ENCODE results near the gene C1QTNF8.

GRCh38 chr16:1068451-1068850, 27.6 kb downstream of the C1QTNF8 start:
- TF ChIP-seq CTCF (IDR thresholded peaks at IDR 0.05), result no peak
- TF ChIP-seq POLR2A (IDR thresholded peaks at IDR 0.05; ENCODE audit: low read depth), result no peak
- TF ChIP-seq POLR2AphosphoS5 (IDR thresholded peaks at IDR 0.05), result no peak

Measured in esophagus muscularis mucosa (tissue), 3 donors.